Neural progenitor cell (in vitro differentiated cells): ENCODE results near the gene ZNF107. TPM values are rescaled to one million over a fixed set of nuclear protein-coding genes. Genes with fewer than 3 reads are reported as not detected.

Source experiments
- DNase-seq: peaks from one replicate; pipeline ENCODE4 v3.0.0-alpha.2; 2016; ENCODE audit warnings: low spot score
- H2AFZ ChIP-seq: fragments of 200-600 bp; sonication (generic); replicated peaks from 2 replicates; pipeline ENCODE4 v1.6.1; 2016; ENCODE audit warnings: antibody characterized with exemption
- H3F3A ChIP-seq: fragments of 200-600 bp; sonication (generic); 2 replicates; pipeline ENCODE4 v1.6.1; 2016; ENCODE audit warnings: antibody characterized with exemption, low read depth
- H3K27ac ChIP-seq: fragments of 200-600 bp; sonication (generic); 2 replicates; pipeline ENCODE4 v1.5.1; 2016; ENCODE audit warnings: mild to moderate bottlenecking
- H3K27me3 ChIP-seq: fragments of 200-600 bp; sonication (generic); 2 replicates; pipeline ENCODE4 v1.6.1; 2016; ENCODE audit warnings: mild to moderate bottlenecking, moderate library complexity
- H3K36me3 ChIP-seq: fragments of 200-600 bp; sonication (generic); 2 replicates; pipeline ENCODE4 v1.5.1; 2016
- H3K4me1 ChIP-seq: fragments of 200-600 bp; sonication (generic); 2 replicates; pipeline ENCODE4 v1.6.1; 2016; ENCODE audit warnings: mixed run types
- H3K4me2 ChIP-seq: fragments of 200-600 bp; sonication (generic); 2 replicates; pipeline ENCODE4 v1.6.1; 2016
- H3K4me3 ChIP-seq: fragments of 200-600 bp; sonication (generic); 2 replicates; pipeline ENCODE4 v1.5.1; 2016
- H3K79me2 ChIP-seq: fragments of 200-600 bp; sonication (generic); 2 replicates; pipeline ENCODE4 v1.6.1; 2016; ENCODE audit warnings: low read depth
- H3K9ac ChIP-seq: fragments of 200-600 bp; sonication (generic); 2 replicates; pipeline ENCODE4 v1.6.1; 2016
- H3K9me3 ChIP-seq: fragments of 200-600 bp; sonication (generic); 2 replicates; pipeline ENCODE4 v1.5.1; 2016; ENCODE audit warnings: low read depth
- H4K20me1 ChIP-seq: fragments of 200-600 bp; sonication (generic); 2 replicates; pipeline ENCODE4 v1.6.1; 2016; ENCODE audit warnings: low read depth
- H3K27ac Mint-ChIP-seq: 3 replicates; pipeline ENCODE4 v1.8.0; 2021; ENCODE audit warnings: mixed read lengths
- H3K27me3 Mint-ChIP-seq: 2 replicates; pipeline ENCODE4 v1.8.0; 2022; ENCODE audit warnings: low read depth, mild to moderate bottlenecking, inconsistent platforms, moderate library complexity, mixed read lengths; ENCODE audit not compliant: insufficient read depth
- H3K36me3 Mint-ChIP-seq: 3 replicates; pipeline ENCODE4 v1.8.0; 2021; ENCODE audit warnings: mixed read lengths
- H3K4me1 Mint-ChIP-seq: 3 replicates; pipeline ENCODE4 v1.8.0; 2021; ENCODE audit warnings: mixed read lengths
- H3K4me3 Mint-ChIP-seq: 3 replicates; pipeline ENCODE4 v1.8.0; 2021; ENCODE audit warnings: mild to moderate bottlenecking, moderate library complexity, mixed read lengths
- H3K9me3 Mint-ChIP-seq: 3 replicates; pipeline ENCODE4 v1.8.0; 2020; ENCODE audit warnings: mixed read lengths
- EZH2 ChIP-seq: fragments of 200-600 bp; sonication (generic); IDR thresholded peaks from 2 replicates; pipeline ENCODE4 v1.6.1; 2017; ENCODE audit warnings: antibody characterized with exemption, mild to moderate bottlenecking, moderate library complexity
- EZH2phosphoT487 ChIP-seq: fragments of 200-600 bp; sonication (generic); IDR thresholded peaks from 2 replicates; pipeline ENCODE4 v1.6.1; 2017; ENCODE audit warnings: antibody characterized with exemption
- total RNA-seq: library from RNA; depleted of rRNA; stranded (reverse); fragments of >200 nt; gene quantifications from 2 replicates; pipeline ENCODE4 v1.2.3, GENCODE V29; 2015; ENCODE audit warnings: low replicate concordance
- TF ChIP-seq, protein P1 (sequence below): fragments of 200-600 bp; sonication (generic); IDR thresholded peaks from 2 replicates; pipeline ENCODE4 v1.5.1; 2017; ENCODE audit warnings: antibody characterized with exemption, mild to moderate bottlenecking

The ZNF107 gene
- total RNA-seq, 1 donor from 2014 or later = 18.9 TPM

DNA sequence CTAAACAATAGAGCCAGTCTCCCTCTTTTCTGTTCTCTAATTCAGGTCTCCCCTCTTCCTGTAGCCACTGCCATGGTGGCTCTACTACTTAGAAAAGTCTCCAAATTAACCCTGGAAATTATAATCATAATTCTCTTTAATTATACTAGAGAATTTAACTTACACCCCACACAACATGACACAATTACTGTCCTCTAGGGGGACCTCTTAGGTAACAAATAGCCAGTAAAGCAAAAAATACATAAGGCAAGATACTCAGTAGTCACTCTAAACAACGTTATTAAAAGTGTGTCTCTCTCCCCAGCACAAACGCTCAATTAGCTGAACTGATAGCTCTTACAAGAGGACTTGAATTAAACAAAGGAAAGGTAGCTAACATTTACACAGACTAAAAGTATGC lies 44.3 kb upstream of the ZNF107 start:
- Histone ChIP-seq H3K4me3 (no peak overlapping the region), H2AFZ (no peak overlapping the region), H3K4me2 (no peak overlapping the region), H3F3A (no peaks in the 10 kb centered on the region), H3K27me3 (no peaks in the 10 kb centered on the region), H3K9me3 (peaks cover 32% of the 10 kb centered on the region), H3K4me1 (no peaks in the 10 kb centered on the region), H3K79me2 (no peaks in the 10 kb centered on the region), H4K20me1 (no peaks in the 10 kb centered on the region), H3K27ac (no peak overlapping the region), H3K36me3 (no peaks in the 10 kb centered on the region), H3K9ac (no peak overlapping the region)
- TF ChIP-seq EZH2 (no peak), EZH2phosphoT487 (no peak)
- TF ChIP-seq, protein P1, sequence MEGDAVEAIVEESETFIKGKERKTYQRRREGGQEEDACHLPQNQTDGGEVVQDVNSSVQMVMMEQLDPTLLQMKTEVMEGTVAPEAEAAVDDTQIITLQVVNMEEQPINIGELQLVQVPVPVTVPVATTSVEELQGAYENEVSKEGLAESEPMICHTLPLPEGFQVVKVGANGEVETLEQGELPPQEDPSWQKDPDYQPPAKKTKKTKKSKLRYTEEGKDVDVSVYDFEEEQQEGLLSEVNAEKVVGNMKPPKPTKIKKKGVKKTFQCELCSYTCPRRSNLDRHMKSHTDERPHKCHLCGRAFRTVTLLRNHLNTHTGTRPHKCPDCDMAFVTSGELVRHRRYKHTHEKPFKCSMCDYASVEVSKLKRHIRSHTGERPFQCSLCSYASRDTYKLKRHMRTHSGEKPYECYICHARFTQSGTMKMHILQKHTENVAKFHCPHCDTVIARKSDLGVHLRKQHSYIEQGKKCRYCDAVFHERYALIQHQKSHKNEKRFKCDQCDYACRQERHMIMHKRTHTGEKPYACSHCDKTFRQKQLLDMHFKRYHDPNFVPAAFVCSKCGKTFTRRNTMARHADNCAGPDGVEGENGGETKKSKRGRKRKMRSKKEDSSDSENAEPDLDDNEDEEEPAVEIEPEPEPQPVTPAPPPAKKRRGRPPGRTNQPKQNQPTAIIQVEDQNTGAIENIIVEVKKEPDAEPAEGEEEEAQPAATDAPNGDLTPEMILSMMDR = no peak
- no peak overlapping the region for H3K4me3 Mint-ChIP-seq
- H3K27ac Mint-ChIP-seq = no peak overlapping the region
- H3K36me3 Mint-ChIP-seq = no peaks in the 10 kb centered on the region
- H3K4me1 Mint-ChIP-seq = no peaks in the 10 kb centered on the region
- no peaks in the 10 kb centered on the region for H3K27me3 Mint-ChIP-seq
- no peak for DNase-seq
- peaks cover 51% of the 10 kb centered on the region for H3K9me3 Mint-ChIP-seq

DNA sequence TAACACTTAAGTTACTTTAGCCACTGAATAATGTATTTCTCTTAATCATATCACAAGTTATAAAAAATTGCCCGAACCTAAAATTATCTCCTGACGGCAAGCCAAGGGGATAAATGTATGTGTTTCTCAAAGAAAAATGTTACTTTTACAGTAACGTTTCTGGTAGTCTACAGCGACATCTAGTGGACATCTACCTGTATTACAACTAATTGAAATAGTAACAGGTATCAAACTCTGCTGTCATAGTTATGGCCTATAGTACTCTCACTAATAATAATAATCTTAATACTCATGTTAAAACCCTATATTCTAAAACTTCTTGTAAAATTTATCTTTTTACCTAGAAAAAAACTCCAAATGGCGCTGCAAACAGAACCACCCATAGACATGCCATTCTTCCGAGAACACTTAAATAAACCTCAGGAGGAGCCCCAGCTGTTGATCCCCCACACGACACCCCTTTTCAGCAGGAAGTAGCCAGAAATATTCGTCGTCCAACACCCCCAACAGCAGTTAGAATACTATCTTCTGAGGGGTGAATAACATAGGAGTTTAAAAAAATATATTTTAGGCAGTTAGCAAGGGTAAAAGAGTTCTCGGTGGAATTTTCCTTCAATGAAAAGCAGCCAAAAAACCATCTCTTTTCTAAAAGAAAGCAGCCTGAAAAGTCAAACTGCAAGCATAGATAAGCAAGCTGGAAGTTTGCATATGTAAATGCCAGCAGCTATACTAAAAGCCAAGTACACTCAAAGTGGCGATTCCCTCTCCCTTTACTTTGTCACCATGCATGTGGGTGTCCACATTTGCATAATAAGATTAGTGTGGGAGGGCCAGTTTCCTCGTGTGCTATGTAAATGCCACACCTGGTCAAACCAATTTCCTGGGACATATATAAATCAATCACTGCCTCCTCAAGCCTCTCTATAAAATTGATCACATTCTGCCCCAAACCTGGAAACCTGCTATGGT lies 40.5 kb upstream of the ZNF107 start:
- no peaks in the 10 kb centered on the region for H3K4me1 ChIP-seq
- H3K4me2 ChIP-seq = no peak overlapping the region
- H3K27ac Mint-ChIP-seq = no peak overlapping the region
- H3K4me3 ChIP-seq = no peak overlapping the region
- H3K9ac ChIP-seq = no peak overlapping the region
- no peak overlapping the region for H3K27ac ChIP-seq
- H3K27me3 Mint-ChIP-seq = no peaks in the 10 kb centered on the region
- H3K4me3 Mint-ChIP-seq = no peak overlapping the region
- no peaks in the 10 kb centered on the region for H3F3A ChIP-seq
- H3K36me3 Mint-ChIP-seq = no peaks in the 10 kb centered on the region
- H2AFZ ChIP-seq = no peak overlapping the region
- H3K9me3 ChIP-seq = peaks cover 33% of the 10 kb centered on the region
- DNase-seq = no peak
- H3K9me3 Mint-ChIP-seq = peaks cover 48% of the 10 kb centered on the region
- TF ChIP-seq, protein P1 = peak; percentile 48
- no peak for TF ChIP-seq EZH2
- H3K79me2 ChIP-seq = no peaks in the 10 kb centered on the region
- no peaks in the 10 kb centered on the region for H3K4me1 Mint-ChIP-seq
- no peaks in the 10 kb centered on the region for H4K20me1 ChIP-seq
- H3K36me3 ChIP-seq = no peaks in the 10 kb centered on the region
- no peaks in the 10 kb centered on the region for H3K27me3 ChIP-seq

DNA sequence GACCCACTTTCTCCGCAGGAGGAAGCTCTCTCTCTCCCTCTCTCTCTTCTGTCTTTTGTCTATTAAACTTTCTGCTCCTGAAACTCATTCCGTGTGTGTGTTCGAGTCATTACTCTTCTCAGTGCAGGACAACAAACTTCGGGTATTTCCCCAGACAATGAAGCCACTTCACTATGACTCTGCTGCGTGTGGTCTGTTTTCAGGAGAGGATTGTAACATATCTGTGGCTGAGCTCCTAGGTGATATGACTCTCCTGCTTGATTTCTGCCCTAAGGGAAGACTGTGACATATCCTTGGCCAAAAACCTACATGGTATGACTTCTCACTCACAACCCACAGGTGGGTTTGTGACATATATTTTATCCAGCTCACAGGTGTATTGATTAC lies 39.9 kb upstream of the ZNF107 start:
- Histone ChIP-seq H3K27me3 (no peaks in the 10 kb centered on the region), H4K20me1 (no peaks in the 10 kb centered on the region), H3K79me2 (no peaks in the 10 kb centered on the region), H3K4me1 (no peaks in the 10 kb centered on the region), H2AFZ (no peak overlapping the region), H3K9me3 (peaks cover 33% of the 10 kb centered on the region), H3K27ac (no peak overlapping the region), H3K9ac (no peak overlapping the region), H3K36me3 (no peaks in the 10 kb centered on the region), H3K4me3 (no peak overlapping the region), H3F3A (no peaks in the 10 kb centered on the region), H3K4me2 (no peak overlapping the region)
- no peaks in the 10 kb centered on the region for H3K36me3 Mint-ChIP-seq
- no peaks in the 10 kb centered on the region for H3K27me3 Mint-ChIP-seq
- DNase-seq = no peak
- TF ChIP-seq EZH2phosphoT487 (no peak), EZH2 (no peak)
- TF ChIP-seq, protein P1 = no peak
- no peak overlapping the region for H3K4me3 Mint-ChIP-seq
- H3K27ac Mint-ChIP-seq = no peak overlapping the region
- no peaks in the 10 kb centered on the region for H3K4me1 Mint-ChIP-seq
- H3K9me3 Mint-ChIP-seq = peaks cover 49% of the 10 kb centered on the region
